Loucy (cell line): Measurements from ENCODE around the gene SAG.

Experiments used
- CTCF ChIP-seq: fragments of 200-600 bp; sonication (generic); conservative IDR thresholded peaks from 2 replicates; pipeline ENCODE4 v1.5.1; 2014; ENCODE audit warnings: mild to moderate bottlenecking, antibody characterized with exemption, low read length
- EZH2phosphoT487 ChIP-seq: fragments of 200-600 bp; IDR thresholded peaks from 2 replicates; pipeline ENCODE4 v1.6.1; 2018; ENCODE audit warnings: antibody characterized with exemption, mild to moderate bottlenecking, moderate library complexity, borderline replicate concordance

GRCh38 chr2:233380995-233381637 is 73.5 kb downstream of the SAG start:
- no peak for TF ChIP-seq CTCF
- TF ChIP-seq EZH2phosphoT487, result no peak
